Subcutaneous adipose tissue (tissue), 4 donors: Measurements from ENCODE around the gene CPNE8. TPM values are rescaled to one million over a fixed set of nuclear protein-coding genes. Genes with fewer than 3 reads are reported as not detected.

Experiments used
- total RNA-seq, 4 donors: library from RNA; depleted of rRNA; stranded (reverse); fragments of >200 nt; gene quantifications; one replicate each; pipeline ENCODE4 v1.1.0, GENCODE V29; 2016
- TF ChIP-seq, protein P1 (sequence below): fragments of 450-650 bp; IDR thresholded peaks from one replicate; pipeline ENCODE4 v1.5.1; 2016; ENCODE audit warnings: low read depth, mild to moderate bottlenecking, control low read depth, antibody characterized with exemption, moderate library complexity

Gene CPNE8
- 10 to 100 TPM; 26.4 to 44.7 (median 37.7) TPM for total RNA-seq

DNA sequence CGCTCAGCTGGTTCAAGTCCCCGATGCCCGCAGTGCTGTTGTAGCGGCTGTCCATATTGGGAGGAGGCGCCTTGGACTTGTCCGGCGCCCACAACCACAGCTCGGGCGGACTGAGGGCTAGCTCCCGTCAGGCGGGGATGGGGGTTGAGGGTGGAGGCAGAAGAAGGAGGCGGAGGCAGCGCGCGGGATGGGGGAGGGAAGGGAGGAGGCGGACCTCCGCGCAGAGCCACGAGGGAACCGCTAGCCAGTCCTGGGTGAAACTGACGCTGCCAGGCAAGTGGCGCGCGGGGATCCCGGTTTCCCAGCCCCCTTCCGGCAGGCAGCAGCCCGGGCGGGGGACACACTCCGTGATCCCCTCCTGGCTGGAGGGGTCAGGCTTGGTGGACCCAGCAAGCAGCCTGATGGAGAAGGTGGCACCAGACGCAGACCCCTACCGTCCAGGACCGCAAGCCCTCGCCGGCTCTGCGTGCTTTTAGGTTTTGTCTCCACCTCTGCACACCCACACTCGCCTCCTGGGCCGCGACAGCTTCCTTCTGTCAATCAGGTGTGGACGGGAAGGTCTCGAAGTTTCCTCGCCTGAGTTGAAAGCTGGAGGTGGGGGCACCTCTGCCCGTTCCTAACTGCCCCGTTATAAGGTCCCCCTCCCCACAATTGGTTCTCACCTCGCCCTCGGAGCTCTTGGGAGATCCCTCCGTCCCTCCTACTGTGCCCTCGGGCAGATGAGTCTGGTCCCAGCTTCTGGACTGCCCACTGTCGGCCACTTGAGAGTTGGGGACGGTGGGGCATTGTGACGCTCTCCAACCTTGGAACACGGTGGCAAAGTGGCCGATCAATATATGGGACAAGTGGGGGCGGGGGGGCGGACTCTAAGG is at the start of gene CPNE8:
TSS of gene CPNE8 (minus strand) at position 112 of the 872 bp plus-strand sequence. CDS start at position 55, 57 bp downstream.
- TF ChIP-seq, protein P1, sequence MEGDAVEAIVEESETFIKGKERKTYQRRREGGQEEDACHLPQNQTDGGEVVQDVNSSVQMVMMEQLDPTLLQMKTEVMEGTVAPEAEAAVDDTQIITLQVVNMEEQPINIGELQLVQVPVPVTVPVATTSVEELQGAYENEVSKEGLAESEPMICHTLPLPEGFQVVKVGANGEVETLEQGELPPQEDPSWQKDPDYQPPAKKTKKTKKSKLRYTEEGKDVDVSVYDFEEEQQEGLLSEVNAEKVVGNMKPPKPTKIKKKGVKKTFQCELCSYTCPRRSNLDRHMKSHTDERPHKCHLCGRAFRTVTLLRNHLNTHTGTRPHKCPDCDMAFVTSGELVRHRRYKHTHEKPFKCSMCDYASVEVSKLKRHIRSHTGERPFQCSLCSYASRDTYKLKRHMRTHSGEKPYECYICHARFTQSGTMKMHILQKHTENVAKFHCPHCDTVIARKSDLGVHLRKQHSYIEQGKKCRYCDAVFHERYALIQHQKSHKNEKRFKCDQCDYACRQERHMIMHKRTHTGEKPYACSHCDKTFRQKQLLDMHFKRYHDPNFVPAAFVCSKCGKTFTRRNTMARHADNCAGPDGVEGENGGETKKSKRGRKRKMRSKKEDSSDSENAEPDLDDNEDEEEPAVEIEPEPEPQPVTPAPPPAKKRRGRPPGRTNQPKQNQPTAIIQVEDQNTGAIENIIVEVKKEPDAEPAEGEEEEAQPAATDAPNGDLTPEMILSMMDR, result no peak

DNA sequence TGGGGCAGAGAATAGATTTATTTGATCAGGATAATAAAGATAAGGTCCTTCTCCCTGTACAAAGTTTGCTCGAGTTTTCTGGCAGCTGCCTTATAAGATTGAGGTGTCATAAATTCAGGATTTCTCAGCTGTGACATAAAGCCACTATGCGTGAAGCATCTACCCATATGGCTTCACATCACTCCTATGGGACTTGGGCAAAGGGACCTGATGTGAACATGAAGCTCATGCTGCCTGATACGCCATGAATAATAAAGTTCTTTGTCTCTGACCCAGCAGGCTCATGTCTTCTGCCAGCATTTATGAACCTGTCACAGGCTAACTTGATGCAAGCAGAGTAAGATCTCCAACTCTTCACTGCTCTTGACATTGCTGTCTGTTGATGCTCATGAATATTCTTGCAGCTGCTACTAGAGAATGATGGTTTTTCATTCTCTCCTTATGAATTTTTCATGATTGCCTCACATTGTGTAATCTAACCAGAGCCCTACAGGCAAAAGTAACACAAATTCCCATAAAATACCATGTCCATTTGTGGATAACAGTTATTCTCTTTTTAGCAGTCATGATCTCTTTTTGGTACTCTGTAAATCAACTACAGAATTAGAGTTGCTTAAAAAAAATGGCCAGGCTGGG is 49.0 kb upstream of the CPNE8 start:
- TF ChIP-seq, protein P1, result no peak

DNA sequence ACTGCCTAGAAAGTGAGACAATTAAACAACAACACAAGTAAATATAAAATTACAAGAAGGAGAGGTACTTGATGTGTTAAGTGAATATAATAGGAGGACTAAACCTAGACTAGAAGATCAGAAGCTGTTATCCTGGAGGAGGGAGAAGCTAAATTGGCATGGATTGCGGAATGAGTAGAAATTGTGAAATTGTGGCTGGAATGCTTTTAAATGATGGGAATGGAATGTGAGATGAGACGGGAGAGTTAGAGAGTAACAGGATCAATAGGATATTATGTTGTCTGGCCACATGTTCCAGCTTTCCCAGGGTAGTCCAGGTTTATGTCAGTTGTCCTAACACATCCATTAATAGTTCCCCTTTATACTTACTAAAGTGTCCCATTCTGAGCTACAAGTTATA is 44.0 kb upstream of the CPNE8 start:
- TF ChIP-seq, protein P1, result no peak

DNA sequence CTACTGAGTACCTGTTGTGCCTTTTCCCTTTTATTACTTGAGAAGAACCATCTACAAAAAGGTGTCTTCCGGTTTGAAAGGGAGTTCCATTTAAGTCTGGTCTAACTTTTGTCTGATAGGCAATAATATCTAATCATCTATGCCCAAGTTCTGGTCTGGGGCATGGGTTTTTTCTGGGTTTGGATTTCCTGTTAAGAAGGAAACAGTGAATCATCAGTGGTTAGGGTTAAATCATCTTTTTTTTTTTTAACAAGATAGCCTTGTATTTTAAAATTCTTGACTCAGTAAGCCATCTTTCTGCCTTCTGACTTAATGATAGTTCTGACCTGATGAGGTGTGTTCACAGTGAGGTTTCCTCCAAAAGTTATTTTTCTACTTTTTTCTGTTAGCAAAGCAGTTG is 29.3 kb upstream of the CPNE8 start:
- TF ChIP-seq, protein P1, result no peak

DNA sequence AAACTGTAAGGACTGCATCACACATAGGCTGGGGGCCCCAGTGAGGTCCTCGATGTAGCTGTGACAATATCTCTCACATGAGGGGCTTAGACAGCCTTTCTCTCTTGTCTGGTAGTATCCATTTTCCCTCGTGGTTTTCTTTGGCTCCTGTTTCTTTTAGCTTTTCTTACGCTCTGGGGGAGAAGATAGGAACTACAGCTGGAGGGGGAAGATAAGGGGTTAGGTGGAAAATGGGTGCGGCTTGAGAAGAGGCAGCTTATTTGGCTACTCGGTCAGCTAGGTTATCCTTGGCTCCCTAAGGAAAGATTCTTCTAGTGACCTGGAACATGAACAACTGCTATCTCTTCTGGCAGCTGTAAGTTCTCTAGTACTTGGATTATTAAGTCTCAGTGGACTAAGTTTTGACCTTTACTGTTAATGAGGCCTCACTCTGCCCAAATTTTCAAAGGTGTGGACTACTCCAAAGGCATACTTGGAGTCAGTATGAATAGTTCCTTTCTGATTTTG is 28.7 kb upstream of the CPNE8 start:
- TF ChIP-seq, protein P1, result no peak

DNA sequence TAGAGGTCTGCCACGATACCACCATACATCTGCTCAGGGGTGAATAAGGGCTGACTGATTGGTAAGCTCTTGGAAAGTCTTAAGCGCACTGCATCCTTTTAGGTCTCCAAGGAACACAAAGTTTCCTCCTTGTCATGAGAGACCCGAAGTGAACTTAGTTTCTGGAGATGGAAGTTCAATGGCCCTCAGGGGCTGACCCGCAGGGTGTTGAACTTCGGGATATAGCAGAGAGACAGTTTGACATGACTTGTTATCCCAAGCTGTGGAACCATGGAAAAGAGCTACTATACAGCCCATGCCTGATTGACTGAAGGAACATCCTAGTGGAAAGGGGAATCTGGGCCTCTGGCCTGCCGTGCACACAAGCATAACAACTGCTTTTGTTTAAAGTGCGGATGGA is 26.9 kb upstream of the CPNE8 start:
- TF ChIP-seq, protein P1, result no peak

DNA sequence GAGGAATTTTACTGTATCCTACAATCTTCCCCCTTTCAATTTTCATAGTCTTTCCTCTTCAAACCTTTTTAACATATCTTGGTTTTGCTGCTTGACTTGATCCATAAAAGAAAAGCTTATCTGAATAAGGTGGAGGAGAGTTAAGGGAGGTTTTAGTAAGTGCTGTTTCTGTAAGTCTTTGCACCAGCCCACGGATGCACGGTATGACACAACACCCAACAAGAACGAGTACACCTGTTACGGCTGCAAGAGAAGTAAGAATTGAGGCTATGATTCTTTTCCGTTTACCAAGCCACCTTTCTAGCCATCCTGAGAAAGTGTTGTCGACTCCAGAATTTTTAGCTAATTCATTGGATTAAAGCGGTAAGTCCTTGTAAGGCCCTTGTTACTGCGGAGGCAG is 26.1 kb upstream of the CPNE8 start:
- TF ChIP-seq, protein P1, result no peak
